Measurements from ENCODE around the gene ADAM15.

The ADAM15 gene

DNA sequence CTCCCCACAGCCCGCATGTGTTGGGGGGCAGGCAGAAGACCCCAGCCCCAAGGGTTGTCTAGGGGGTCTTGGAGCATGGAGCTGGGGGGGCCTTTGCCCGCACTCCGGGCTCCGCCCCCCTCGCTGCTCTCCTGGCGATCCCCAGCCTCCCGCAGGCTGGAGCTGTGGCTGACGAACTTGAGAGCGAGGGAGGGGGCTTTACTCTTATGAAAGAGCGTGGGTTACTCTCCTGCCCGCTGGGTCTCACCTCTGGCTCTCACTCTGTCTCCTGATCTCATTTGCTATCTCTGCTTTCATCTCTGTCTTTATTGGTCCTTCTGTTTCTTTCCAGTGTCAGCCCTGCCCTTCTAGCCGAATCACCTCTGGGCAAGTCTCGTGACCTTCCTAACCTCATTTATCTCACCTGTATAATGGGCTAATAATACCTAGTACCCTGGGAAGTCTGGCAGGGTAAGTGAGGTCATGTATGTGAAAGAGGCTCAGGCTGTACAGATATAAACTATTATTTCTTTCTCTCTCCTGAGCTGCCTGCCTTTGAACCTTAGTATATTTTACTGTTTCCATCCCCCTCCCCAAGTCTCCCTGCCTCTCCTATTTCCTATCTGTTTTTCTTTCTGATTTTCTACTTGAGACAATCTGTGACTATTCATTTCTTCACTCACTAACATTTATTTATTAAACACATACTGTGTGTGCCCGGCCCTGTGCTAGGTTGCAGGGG, 13.2 kb downstream of the ADAM15 start:
- H2AFZ ChIP-seq (ENCODE audit: low read depth, low read length): no peak overlapping the region
- H2BK12ac ChIP-seq (ENCODE audit: low read length in 2 of 2): no peak overlapping the region
- H3K4me1 ChIP-seq (ENCODE audit: control insufficient read depth, insufficient read depth, low read depth, low read length): peaks cover 23% of the 10 kb centered on the region
- peak overlapping the region; percentile 76 for H2BK120ac ChIP-seq (ENCODE audit: low read depth, low read length)
- H3K79me1 ChIP-seq (replicated peaks; ENCODE audit: low read length, poor library complexity, severe bottlenecking): peaks cover 12% of the 10 kb centered on the region
- H3K9ac ChIP-seq (ENCODE audit: low read length): peak overlapping the region; percentile 92
- H2BK15ac ChIP-seq (ENCODE audit: low read depth, poor library complexity, severe bottlenecking): no peak overlapping the region
- 10% methylated on average over 8 of the region's 14 CpGs for WGBS
- peaks cover 18 to 41% of the 10 kb centered on the region in 2 experiments for H3K36me3 ChIP-seq (ENCODE audit: control insufficient read depth in 1 of 2, insufficient read depth in 2 of 2, low read depth in 1 of 2, low read length in 2 of 2)
- H3K18ac ChIP-seq (ENCODE audit: low read depth in 1 of 2, low read length in 2 of 2): peak overlapping the region in 1 of 2 experiments; percentile 95
- DNase-seq: peak; percentile 49
- H3K27ac ChIP-seq (ENCODE audit: low read length, poor library complexity, severe bottlenecking): no peak overlapping the region
- H3K4me2 ChIP-seq (ENCODE audit: low read length, poor library complexity, severe bottlenecking): peak overlapping the region; percentile 79
- H3K23ac ChIP-seq (ENCODE audit: low read length in 2 of 2): no peak overlapping the region
- no peak overlapping the region for H2AK5ac ChIP-seq (ENCODE audit: low read length, severe bottlenecking)
- peak overlapping the region; percentile 90 to 92 for H3K4me3 ChIP-seq (ENCODE audit: insufficient read depth in 1 of 2, low read depth in 1 of 2, low read length in 2 of 2)
- H4K91ac ChIP-seq (ENCODE audit: low read length): no peak overlapping the region
- no peaks in the 10 kb centered on the region for H3K9me3 ChIP-seq (ENCODE audit: control insufficient read depth, low read length)
- no peak overlapping the region for H2BK5ac ChIP-seq (ENCODE audit: low read depth, low read length, poor library complexity, severe bottlenecking)
- H3K27me3 ChIP-seq (ENCODE audit: control insufficient read depth in 1 of 2, insufficient read depth in 1 of 2, low read length in 2 of 2): no peaks in the 10 kb centered on the region
- no peak overlapping the region for H3K4ac ChIP-seq (ENCODE audit: low read depth in 1 of 2, low read length in 2 of 2)
- peak overlapping the region in 1 of 2 experiments; percentile 8 for H3K14ac ChIP-seq (ENCODE audit: low read length in 2 of 2)
- H4K8ac ChIP-seq (ENCODE audit: low read length): no peak overlapping the region

DNA sequence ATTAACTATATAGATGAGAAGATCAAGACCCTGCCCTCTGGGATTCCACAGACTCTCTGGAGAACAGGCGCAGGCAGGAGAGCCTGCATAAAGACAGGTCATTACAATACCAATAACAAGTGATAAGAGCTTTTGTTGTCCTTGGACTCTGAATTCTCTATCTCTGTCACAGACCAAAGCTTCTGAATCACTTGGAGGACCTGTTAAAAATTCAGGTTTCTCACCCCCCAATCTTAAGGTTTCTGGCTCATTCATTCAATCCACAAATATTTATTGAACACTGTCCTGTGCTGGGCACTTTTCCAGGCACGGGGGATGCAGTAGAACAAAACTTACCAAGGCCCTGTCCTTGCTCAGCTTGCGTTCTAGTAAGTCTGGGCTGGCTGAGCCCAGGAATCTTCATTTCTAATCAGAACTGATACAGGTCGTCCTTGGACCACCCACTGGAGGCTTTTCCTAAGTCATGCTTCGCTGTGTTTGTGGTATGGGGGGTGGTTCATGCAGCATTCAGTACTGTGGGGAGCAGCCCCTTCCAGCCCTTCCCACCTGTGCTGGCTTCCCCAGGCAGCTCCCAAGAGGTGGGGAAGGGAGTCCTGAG, 13.8 kb downstream of the ADAM15 start:
- Histone ChIP-seq H2BK12ac (ENCODE audit: low read length in 2 of 2) (no peak overlapping the region), H3K79me1 (replicated peaks; ENCODE audit: low read length, poor library complexity, severe bottlenecking) (peaks cover 12% of the 10 kb centered on the region), H3K4me3 (ENCODE audit: insufficient read depth in 1 of 2, low read depth in 1 of 2, low read length in 2 of 2) (peak overlapping the region in 1 of 2 experiments; percentile 92), H2AFZ (ENCODE audit: low read depth, low read length) (no peak overlapping the region), H2AK5ac (ENCODE audit: low read length, severe bottlenecking) (no peak overlapping the region), H3K9me3 (ENCODE audit: control insufficient read depth, low read length) (no peaks in the 10 kb centered on the region), H3K18ac (ENCODE audit: low read depth in 1 of 2, low read length in 2 of 2) (no peak overlapping the region), H2BK15ac (ENCODE audit: low read depth, poor library complexity, severe bottlenecking) (no peak overlapping the region), H2BK120ac (ENCODE audit: low read depth, low read length) (no peak overlapping the region), H3K27ac (ENCODE audit: low read length, poor library complexity, severe bottlenecking) (no peak overlapping the region), H3K23ac (ENCODE audit: low read length in 2 of 2) (no peak overlapping the region), H2BK5ac (ENCODE audit: low read depth, low read length, poor library complexity, severe bottlenecking) (no peak overlapping the region), H4K8ac (ENCODE audit: low read length) (no peak overlapping the region), H3K14ac (ENCODE audit: low read length in 2 of 2) (no peak overlapping the region), H3K36me3 (ENCODE audit: control insufficient read depth in 1 of 2, insufficient read depth in 2 of 2, low read depth in 1 of 2, low read length in 2 of 2) (peaks cover 13 to 45% of the 10 kb centered on the region in 2 experiments), H3K27me3 (ENCODE audit: control insufficient read depth in 1 of 2, insufficient read depth in 1 of 2, low read length in 2 of 2) (no peaks in the 10 kb centered on the region), H4K91ac (ENCODE audit: low read length) (no peak overlapping the region), H3K4ac (ENCODE audit: low read depth in 1 of 2, low read length in 2 of 2) (no peak overlapping the region), H3K4me1 (ENCODE audit: control insufficient read depth, insufficient read depth, low read depth, low read length) (peaks cover 23% of the 10 kb centered on the region), H3K9ac (ENCODE audit: low read length) (peak overlapping the region; percentile 92), H3K4me2 (ENCODE audit: low read length, poor library complexity, severe bottlenecking) (peak overlapping the region; percentile 11)
- 83% methylated on average over 3 of the region's 5 CpGs for WGBS
- DNase-seq: no peak

DNA sequence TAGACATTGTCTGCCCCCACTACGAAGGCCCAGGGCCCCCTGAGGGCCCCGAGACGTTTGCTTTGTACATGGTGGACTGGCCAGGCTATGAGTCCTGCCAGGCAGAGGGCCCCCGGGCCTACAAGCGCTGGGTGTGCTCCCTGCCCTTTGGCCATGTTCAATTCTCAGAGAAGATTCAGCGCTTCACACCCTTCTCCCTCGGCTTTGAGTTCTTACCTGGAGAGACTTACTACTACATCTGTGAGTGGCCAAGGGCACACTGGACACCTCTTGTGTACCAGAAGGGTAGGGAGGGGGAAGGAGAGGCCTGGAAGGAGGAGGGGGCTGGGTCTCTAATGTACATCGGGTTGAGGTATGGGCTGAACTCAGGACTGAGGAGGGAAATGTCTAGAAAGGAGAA, 15.7 kb downstream of the ADAM15 start:
- no peak overlapping the region for H2BK15ac ChIP-seq (ENCODE audit: low read depth, poor library complexity, severe bottlenecking)
- H3K27me3 ChIP-seq (ENCODE audit: control insufficient read depth in 1 of 2, insufficient read depth in 1 of 2, low read length in 2 of 2): peaks cover 0 to 12% of the 10 kb centered on the region in 2 experiments
- no peak overlapping the region for H3K4ac ChIP-seq (ENCODE audit: low read depth in 1 of 2, low read length in 2 of 2)
- no peak overlapping the region for H2AFZ ChIP-seq (ENCODE audit: low read depth, low read length)
- H3K9me3 ChIP-seq (ENCODE audit: control insufficient read depth, low read length): no peaks in the 10 kb centered on the region
- no peak overlapping the region for H2AK5ac ChIP-seq (ENCODE audit: low read length, severe bottlenecking)
- H3K4me3 ChIP-seq (ENCODE audit: insufficient read depth in 1 of 2, low read depth in 1 of 2, low read length in 2 of 2): no peak overlapping the region
- 94% methylated on average over 8 of the region's 8 CpGs for WGBS
- peaks cover 12% of the 10 kb centered on the region for H3K79me1 ChIP-seq (replicated peaks; ENCODE audit: low read length, poor library complexity, severe bottlenecking)
- no peak overlapping the region for H3K4me2 ChIP-seq (ENCODE audit: low read length, poor library complexity, severe bottlenecking)
- DNase-seq: no peak
- no peak overlapping the region for H2BK120ac ChIP-seq (ENCODE audit: low read depth, low read length)
- no peak overlapping the region for H4K91ac ChIP-seq (ENCODE audit: low read length)
- no peak overlapping the region for H3K23ac ChIP-seq (ENCODE audit: low read length in 2 of 2)
- peaks cover 3 to 34% of the 10 kb centered on the region in 2 experiments for H3K36me3 ChIP-seq (ENCODE audit: control insufficient read depth in 1 of 2, insufficient read depth in 2 of 2, low read depth in 1 of 2, low read length in 2 of 2)
- H3K27ac ChIP-seq (ENCODE audit: low read length, poor library complexity, severe bottlenecking): no peak overlapping the region
- no peak overlapping the region for H4K8ac ChIP-seq (ENCODE audit: low read length)
- no peak overlapping the region for H3K18ac ChIP-seq (ENCODE audit: low read depth in 1 of 2, low read length in 2 of 2)
- no peak overlapping the region for H3K9ac ChIP-seq (ENCODE audit: low read length)
- H3K4me1 ChIP-seq (ENCODE audit: control insufficient read depth, insufficient read depth, low read depth, low read length): peaks cover 35% of the 10 kb centered on the region
- H3K14ac ChIP-seq (ENCODE audit: low read length in 2 of 2): no peak overlapping the region
- no peak overlapping the region for H2BK5ac ChIP-seq (ENCODE audit: low read depth, low read length, poor library complexity, severe bottlenecking)
- no peak overlapping the region for H2BK12ac ChIP-seq (ENCODE audit: low read length in 2 of 2)

DNA sequence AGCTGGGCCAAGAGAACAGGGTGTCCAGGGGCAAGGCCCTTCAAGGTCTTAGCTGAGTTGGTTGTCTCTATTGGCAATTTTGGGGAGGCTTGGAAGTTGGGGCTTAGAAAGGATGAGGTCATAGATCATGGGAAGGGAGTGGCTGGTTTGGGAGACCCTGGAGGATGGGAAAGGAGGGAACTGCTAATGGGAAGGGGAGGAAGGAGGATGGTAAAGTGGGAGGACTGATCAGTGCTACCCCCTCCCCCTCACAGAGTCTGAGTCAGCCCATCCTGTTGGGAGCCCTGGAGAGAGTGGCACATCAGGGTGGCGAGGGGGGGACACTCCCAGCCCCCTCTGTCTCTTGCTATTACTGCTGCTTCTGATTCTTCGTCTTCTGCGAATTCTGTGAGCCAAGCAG, 17.5 kb downstream of the ADAM15 start:
- Histone ChIP-seq H3K79me1 (replicated peaks; ENCODE audit: low read length, poor library complexity, severe bottlenecking) (peaks cover 12% of the 10 kb centered on the region), H2BK120ac (ENCODE audit: low read depth, low read length) (no peak overlapping the region), H3K4me2 (ENCODE audit: low read length, poor library complexity, severe bottlenecking) (no peak overlapping the region), H3K36me3 (ENCODE audit: control insufficient read depth in 1 of 2, insufficient read depth in 2 of 2, low read depth in 1 of 2, low read length in 2 of 2) (peaks cover 3 to 34% of the 10 kb centered on the region in 2 experiments), H2AFZ (ENCODE audit: low read depth, low read length) (no peak overlapping the region), H3K14ac (ENCODE audit: low read length in 2 of 2) (no peak overlapping the region), H3K4me1 (ENCODE audit: control insufficient read depth, insufficient read depth, low read depth, low read length) (peaks cover 20% of the 10 kb centered on the region), H3K18ac (ENCODE audit: low read depth in 1 of 2, low read length in 2 of 2) (no peak overlapping the region), H2BK5ac (ENCODE audit: low read depth, low read length, poor library complexity, severe bottlenecking) (no peak overlapping the region), H3K9me3 (ENCODE audit: control insufficient read depth, low read length) (no peaks in the 10 kb centered on the region), H2AK5ac (ENCODE audit: low read length, severe bottlenecking) (no peak overlapping the region), H3K23ac (ENCODE audit: low read length in 2 of 2) (no peak overlapping the region), H4K91ac (ENCODE audit: low read length) (no peak overlapping the region), H3K27me3 (ENCODE audit: control insufficient read depth in 1 of 2, insufficient read depth in 1 of 2, low read length in 2 of 2) (peaks cover 4 to 31% of the 10 kb centered on the region in 2 experiments), H3K4ac (ENCODE audit: low read depth in 1 of 2, low read length in 2 of 2) (no peak overlapping the region), H4K8ac (ENCODE audit: low read length) (no peak overlapping the region), H2BK12ac (ENCODE audit: low read length in 2 of 2) (no peak overlapping the region), H3K9ac (ENCODE audit: low read length) (no peak overlapping the region), H3K27ac (ENCODE audit: low read length, poor library complexity, severe bottlenecking) (no peak overlapping the region), H3K4me3 (ENCODE audit: insufficient read depth in 1 of 2, low read depth in 1 of 2, low read length in 2 of 2) (no peak overlapping the region), H2BK15ac (ENCODE audit: low read depth, poor library complexity, severe bottlenecking) (no peak overlapping the region)
- no peak for DNase-seq
- WGBS: 79% methylated on average over 3 of the region's 3 CpGs
